Measurements from ENCODE around the gene APPL2.
"Not testable (repeated sequence)": the region's sequence is repeated elsewhere in the genome, so short reads cannot be mapped to it uniquely, and the experiment has no call there.

Gene APPL2

DNA sequence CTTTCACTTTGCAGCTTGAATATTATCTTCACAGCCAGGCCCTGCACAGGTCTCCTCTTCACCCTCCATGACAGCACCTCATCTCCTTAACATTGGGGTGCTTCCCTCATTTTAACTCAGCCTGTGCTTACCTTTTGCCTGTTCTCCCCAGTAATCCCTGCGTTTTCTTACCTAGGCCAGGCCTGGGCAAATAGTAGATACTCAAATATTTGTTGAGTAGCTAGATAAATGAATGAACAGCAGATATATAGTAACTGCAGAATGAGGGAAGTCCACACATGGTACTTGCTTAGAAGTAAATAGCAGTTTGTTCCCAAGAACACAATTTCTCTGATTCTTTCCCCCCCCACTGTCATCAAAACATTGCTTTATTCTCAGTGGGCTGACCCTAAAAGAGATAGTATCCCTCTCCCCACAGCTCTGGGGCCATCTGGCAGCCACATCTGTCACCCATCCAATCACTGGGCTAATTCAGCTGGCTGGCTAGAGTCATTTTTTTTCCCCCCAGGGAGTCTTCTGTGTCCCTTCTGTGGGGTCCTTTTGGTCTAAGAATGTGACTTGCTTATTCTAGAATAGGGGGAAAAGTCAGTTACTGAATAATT is 43.2 kb downstream of the APPL2 start:
- Histone ChIP-seq H3K9ac (ENCODE audit: low read length in 2 of 2) (no peak overlapping the region), H3K4me3 (ENCODE audit: low read length in 2 of 2) (no peak overlapping the region), H3K36me3 (ENCODE audit: control insufficient read depth in 2 of 2, insufficient read depth in 2 of 2, low read length in 2 of 2) (peaks cover 48 to 65% of the 10 kb centered on the region in 2 donors), H3K4me1 (ENCODE audit: control insufficient read depth, insufficient read depth, low read length) (no peaks in the 10 kb centered on the region), H3K9me3 (ENCODE audit: control insufficient read depth in 2 of 2, low read length in 2 of 2) (no peaks in the 10 kb centered on the region), H3K27me3 (ENCODE audit: control insufficient read depth in 1 of 2, insufficient read depth in 2 of 2, low read length in 2 of 2) (no peaks in the 10 kb centered on the region), H3K27ac (ENCODE audit: low read length) (no peak overlapping the region)

DNA sequence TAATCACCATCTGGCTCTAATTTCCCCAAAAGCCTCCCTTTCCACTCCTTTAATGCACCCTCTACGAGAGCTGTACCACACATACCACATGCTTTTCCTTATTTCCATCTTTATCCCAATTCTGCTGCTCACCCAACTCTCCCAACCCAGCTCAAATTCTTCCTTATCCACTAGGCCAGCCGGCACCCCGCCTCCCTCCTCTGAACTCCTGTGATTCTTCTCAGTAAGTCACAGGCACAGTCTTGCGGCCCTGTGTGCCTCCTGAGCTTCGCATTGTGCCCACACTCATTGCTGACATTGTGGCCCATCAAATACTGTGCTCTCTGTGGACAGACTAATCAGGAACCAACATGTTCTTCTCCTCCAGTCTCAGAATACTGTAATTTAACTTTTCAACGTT is 45.4 kb downstream of the APPL2 start:
- Histone ChIP-seq H3K9me3 (ENCODE audit: control insufficient read depth in 2 of 2, low read length in 2 of 2) (no peaks in the 10 kb centered on the region), H3K4me3 (ENCODE audit: low read length in 2 of 2) (no peak overlapping the region), H3K4me1 (ENCODE audit: control insufficient read depth, insufficient read depth, low read length) (no peaks in the 10 kb centered on the region), H3K9ac (ENCODE audit: low read length in 2 of 2) (no peak overlapping the region), H3K27ac (ENCODE audit: low read length) (no peak overlapping the region), H3K36me3 (ENCODE audit: control insufficient read depth in 2 of 2, insufficient read depth in 2 of 2, low read length in 2 of 2) (peaks cover 55 to 59% of the 10 kb centered on the region in 2 donors), H3K27me3 (ENCODE audit: control insufficient read depth in 1 of 2, insufficient read depth in 2 of 2, low read length in 2 of 2) (no peaks in the 10 kb centered on the region)

DNA sequence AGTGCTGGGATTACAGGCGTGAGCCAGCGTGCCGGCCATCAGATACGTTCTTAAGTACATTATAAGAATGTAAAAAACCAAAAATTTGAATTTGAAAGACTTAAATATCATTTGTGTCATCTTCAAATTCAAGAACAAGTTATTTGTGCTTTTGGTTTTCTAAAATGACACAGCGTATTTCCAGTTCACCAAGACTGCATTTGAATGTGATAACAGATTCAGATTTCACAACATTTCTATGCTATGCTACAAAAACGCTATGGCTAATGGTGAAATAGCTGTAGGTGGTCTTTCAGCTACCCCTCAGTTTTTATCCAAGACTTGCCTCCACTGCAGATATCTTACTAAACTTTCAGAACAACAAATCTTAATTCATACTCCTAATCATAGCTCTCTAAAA is 46.7 kb downstream of the APPL2 start:
- H3K36me3 ChIP-seq (ENCODE audit: control insufficient read depth in 2 of 2, insufficient read depth in 2 of 2, low read length in 2 of 2), result peaks cover 48 to 56% of the 10 kb centered on the region in 2 donors

DNA sequence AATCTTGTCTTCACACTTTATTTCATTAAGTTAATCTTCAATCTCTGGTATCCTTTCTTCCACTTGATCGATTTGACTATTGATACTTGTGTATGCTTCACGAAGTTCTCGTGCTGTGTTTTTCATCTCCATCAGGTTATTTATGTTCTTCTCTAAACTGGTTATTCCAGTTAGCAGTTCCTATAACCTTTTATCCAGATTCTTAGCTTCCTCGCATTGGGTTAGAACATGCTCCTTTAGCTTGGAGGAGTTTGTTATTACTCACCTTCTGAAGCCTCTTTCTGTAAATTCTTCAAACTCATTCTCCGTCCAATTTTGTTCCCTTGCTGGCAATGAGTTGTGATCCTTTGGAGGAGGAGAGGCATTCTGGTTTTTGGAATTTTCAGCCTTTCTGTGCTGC is 52.0 kb downstream of the APPL2 start:
- not testable (repeated sequence) for H3K9ac ChIP-seq (ENCODE audit: low read length in 2 of 2); H3K27me3 ChIP-seq (ENCODE audit: control insufficient read depth in 1 of 2, insufficient read depth in 2 of 2, low read length in 2 of 2); H3K9me3 ChIP-seq (ENCODE audit: control insufficient read depth in 2 of 2, low read length in 2 of 2); H3K4me1 ChIP-seq (ENCODE audit: control insufficient read depth, insufficient read depth, low read length); H3K27ac ChIP-seq (ENCODE audit: low read length); H3K4me3 ChIP-seq (ENCODE audit: low read length in 2 of 2)
- H3K36me3 ChIP-seq (ENCODE audit: control insufficient read depth in 2 of 2, insufficient read depth in 2 of 2, low read length in 2 of 2), result peaks cover 14 to 17% of the 10 kb centered on the region in 2 donors

More for the DNA sequence above, 46.7 kb downstream of the APPL2 start:
- no peaks in the 10 kb centered on the region for H3K4me1 ChIP-seq (ENCODE audit: control insufficient read depth, insufficient read depth, low read length)
- no peak overlapping the region for H3K4me3 ChIP-seq (ENCODE audit: low read length in 2 of 2)
- no peaks in the 10 kb centered on the region for H3K9me3 ChIP-seq (ENCODE audit: control insufficient read depth in 2 of 2, low read length in 2 of 2)
- H3K9ac ChIP-seq (ENCODE audit: low read length in 2 of 2), result no peak overlapping the region
- H3K27ac ChIP-seq (ENCODE audit: low read length), result no peak overlapping the region
- H3K27me3 ChIP-seq (ENCODE audit: control insufficient read depth in 1 of 2, insufficient read depth in 2 of 2, low read length in 2 of 2), result no peaks in the 10 kb centered on the region

DNA sequence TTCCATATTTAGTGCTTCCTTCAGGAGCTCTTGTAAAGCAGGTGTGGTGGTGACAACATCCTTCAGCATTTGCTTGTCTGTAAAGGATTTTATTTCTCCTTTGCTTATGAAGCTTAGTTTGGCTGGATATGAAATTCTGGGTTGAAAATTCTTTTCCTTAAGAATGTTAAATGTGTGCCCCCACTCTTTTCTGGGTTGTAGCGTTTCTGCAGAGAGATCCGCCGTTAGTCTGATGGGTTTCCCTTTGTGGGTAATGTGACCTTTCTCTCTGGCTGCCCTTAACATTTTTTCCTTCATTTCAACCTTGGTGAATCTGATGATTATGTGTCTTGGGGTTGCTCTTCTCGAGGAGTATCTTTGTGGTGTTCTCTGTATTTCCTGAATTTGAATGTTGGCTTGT is 52.6 kb downstream of the APPL2 start:
- H3K27ac ChIP-seq (ENCODE audit: low read length); H3K4me1 ChIP-seq (ENCODE audit: control insufficient read depth, insufficient read depth, low read length); H3K4me3 ChIP-seq (ENCODE audit: low read length in 2 of 2); H3K9ac ChIP-seq (ENCODE audit: low read length in 2 of 2); H3K9me3 ChIP-seq (ENCODE audit: control insufficient read depth in 2 of 2, low read length in 2 of 2); H3K27me3 ChIP-seq (ENCODE audit: control insufficient read depth in 1 of 2, insufficient read depth in 2 of 2, low read length in 2 of 2): not testable (repeated sequence)
- peaks cover 14% of the 10 kb centered on the region in 2 donors for H3K36me3 ChIP-seq (ENCODE audit: control insufficient read depth in 2 of 2, insufficient read depth in 2 of 2, low read length in 2 of 2)

DNA sequence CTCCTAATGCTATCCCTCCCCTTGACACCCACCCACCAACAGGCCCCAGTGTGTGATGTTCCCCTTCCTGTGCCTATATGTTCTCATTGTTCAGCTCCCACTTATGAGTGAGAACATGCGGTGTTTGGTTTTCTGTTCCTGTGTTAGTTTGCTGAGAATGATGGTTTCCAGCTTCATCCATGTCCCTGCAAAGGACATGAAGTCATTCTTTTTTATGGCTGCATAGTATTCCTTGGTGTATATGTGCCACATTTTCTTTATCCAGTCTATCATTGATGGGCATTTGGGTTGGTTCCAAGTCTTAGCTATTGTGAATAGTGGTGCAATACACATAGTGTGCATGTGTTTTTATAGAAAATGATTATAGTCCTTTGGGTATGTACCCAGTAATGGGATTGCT is 56.9 kb downstream of the APPL2 start:
- not testable (repeated sequence) for H3K9me3 ChIP-seq (ENCODE audit: control insufficient read depth in 2 of 2, low read length in 2 of 2); H3K27ac ChIP-seq (ENCODE audit: low read length); H3K4me1 ChIP-seq (ENCODE audit: control insufficient read depth, insufficient read depth, low read length); H3K9ac ChIP-seq (ENCODE audit: low read length in 2 of 2); H3K27me3 ChIP-seq (ENCODE audit: control insufficient read depth in 1 of 2, insufficient read depth in 2 of 2, low read length in 2 of 2); H3K4me3 ChIP-seq (ENCODE audit: low read length in 2 of 2)
- peaks cover 8 to 14% of the 10 kb centered on the region in 2 donors for H3K36me3 ChIP-seq (ENCODE audit: control insufficient read depth in 2 of 2, insufficient read depth in 2 of 2, low read length in 2 of 2)

DNA sequence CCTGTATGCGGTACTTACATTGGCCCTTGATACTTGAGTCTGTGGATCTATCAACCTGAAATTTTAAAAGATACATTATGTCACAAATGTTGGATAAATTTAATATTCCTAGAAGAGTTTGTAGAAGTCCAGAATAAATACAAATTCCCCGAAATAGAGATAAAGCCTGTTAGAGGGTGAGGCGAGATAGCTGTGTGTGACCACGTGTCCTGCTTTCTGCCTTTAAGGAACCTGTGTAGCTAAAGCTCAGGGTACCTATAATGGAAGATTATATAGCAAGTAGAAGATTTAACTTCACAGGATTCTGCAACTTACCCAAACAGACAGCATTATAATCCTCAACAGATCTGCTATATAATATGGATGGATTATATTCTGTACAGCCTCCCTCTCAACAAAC is 58.8 kb downstream of the APPL2 start:
- H3K4me3 ChIP-seq (ENCODE audit: low read length in 2 of 2), result no peak overlapping the region
- H3K9me3 ChIP-seq (ENCODE audit: control insufficient read depth in 2 of 2, low read length in 2 of 2), result peaks cover 0 to 3% of the 10 kb centered on the region in 2 donors
- no peaks in the 10 kb centered on the region for H3K4me1 ChIP-seq (ENCODE audit: control insufficient read depth, insufficient read depth, low read length)
- H3K9ac ChIP-seq (ENCODE audit: low read length in 2 of 2), result no peak overlapping the region
- H3K27ac ChIP-seq (ENCODE audit: low read length), result no peak overlapping the region
- H3K36me3 ChIP-seq (ENCODE audit: control insufficient read depth in 2 of 2, insufficient read depth in 2 of 2, low read length in 2 of 2), result peaks cover 14 to 22% of the 10 kb centered on the region in 2 donors
- H3K27me3 ChIP-seq (ENCODE audit: control insufficient read depth in 1 of 2, insufficient read depth in 2 of 2, low read length in 2 of 2), result no peaks in the 10 kb centered on the region

DNA sequence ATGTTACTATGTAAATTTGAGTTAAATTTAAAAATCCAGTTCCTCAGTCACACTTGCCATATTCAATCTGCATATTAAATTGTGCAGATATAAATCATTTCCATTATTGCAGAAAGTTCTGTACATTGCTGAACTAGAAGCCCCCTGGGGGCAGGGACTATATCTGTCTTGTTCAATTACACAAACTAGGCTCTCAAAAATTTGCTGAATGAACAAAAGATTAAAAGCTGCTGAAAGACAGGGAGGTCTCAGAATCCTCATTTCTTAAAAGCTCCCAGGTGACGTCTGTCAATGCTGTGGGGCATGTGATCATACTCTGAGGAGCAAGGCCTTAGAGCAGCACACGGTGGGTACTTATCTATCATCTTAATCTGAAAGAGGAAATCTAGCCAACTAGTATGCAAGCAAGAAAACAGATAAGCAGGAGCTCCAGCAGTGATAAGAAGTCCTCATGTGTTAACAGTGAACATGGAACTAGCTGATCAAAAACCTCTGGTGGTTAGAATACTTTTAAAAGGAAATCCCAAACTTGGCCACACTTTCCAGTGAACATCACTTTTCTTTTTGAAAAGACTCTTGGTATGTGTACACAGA is 60.5 kb downstream of the APPL2 start:
- Histone ChIP-seq H3K4me3 (ENCODE audit: low read length in 2 of 2) (no peak overlapping the region), H3K27me3 (ENCODE audit: control insufficient read depth in 1 of 2, insufficient read depth in 2 of 2, low read length in 2 of 2) (no peaks in the 10 kb centered on the region), H3K9me3 (ENCODE audit: control insufficient read depth in 2 of 2, low read length in 2 of 2) (peaks cover 0 to 3% of the 10 kb centered on the region in 2 donors), H3K4me1 (ENCODE audit: control insufficient read depth, insufficient read depth, low read length) (no peaks in the 10 kb centered on the region), H3K27ac (ENCODE audit: low read length) (no peak overlapping the region), H3K36me3 (ENCODE audit: control insufficient read depth in 2 of 2, insufficient read depth in 2 of 2, low read length in 2 of 2) (peaks cover 14 to 22% of the 10 kb centered on the region in 2 donors), H3K9ac (ENCODE audit: low read length in 2 of 2) (no peak overlapping the region)

DNA sequence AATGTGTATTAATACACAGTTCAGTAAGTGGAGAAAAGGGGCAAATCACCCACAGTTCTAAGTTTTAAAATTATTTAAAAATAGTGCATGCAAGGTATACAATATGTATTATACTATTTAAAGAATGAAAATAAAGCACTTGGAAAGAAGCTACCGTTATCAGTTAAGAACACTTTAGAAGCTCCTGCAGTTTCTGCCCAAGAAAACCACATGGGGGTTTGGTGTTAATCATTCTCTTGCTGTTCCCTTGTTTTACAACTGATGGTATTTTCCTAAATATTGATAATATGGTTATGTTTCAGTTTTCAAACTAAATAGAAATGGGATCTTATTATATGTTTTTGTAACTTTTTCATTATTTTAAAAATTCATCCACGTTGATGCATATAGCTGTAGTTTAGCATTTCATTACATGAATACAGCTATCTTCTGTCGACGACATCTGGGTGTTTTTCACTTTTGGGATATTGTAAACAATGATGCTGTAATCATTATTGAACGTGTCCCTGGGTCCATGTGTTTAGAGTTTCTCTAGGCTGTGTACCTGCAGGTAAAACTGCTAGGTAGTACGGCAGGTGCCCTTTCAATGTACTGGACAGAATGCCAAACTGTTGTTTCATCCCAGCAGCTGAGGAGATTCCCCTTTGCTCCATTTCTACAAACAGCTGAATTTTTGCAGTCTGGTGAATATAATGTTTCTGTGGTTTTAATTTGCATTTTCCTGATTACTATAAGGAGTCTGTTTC is 64.1 kb downstream of the APPL2 start:
- H3K9ac ChIP-seq (ENCODE audit: low read length in 2 of 2), result no peak overlapping the region

DNA sequence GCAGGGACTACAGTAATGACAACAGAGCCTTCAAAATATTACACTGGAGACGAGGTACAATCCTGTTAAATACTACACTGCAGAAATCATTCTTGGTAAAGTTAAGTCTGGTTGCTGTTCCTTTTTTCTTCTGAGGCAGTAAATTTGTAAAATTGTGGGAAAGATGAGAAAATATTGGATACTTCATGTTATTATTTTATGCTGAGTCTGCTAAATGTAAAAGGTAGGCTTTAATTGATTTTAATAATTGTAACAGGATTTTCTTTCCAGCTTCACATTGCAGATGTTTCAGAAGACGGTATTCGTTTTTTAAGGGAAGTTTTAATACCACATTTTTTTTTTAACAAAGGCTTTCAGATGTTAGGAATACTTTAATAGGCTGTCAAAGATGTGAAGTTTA is 65.8 kb downstream of the APPL2 start:
- Histone ChIP-seq H3K9ac (ENCODE audit: low read length in 2 of 2) (no peak overlapping the region), H3K36me3 (ENCODE audit: control insufficient read depth in 2 of 2, insufficient read depth in 2 of 2, low read length in 2 of 2) (peaks cover 19 to 24% of the 10 kb centered on the region in 2 donors), H3K4me3 (ENCODE audit: low read length in 2 of 2) (no peak overlapping the region), H3K27ac (ENCODE audit: low read length) (no peak overlapping the region), H3K27me3 (ENCODE audit: control insufficient read depth in 1 of 2, insufficient read depth in 2 of 2, low read length in 2 of 2) (no peaks in the 10 kb centered on the region), H3K9me3 (ENCODE audit: control insufficient read depth in 2 of 2, low read length in 2 of 2) (no peaks in the 10 kb centered on the region), H3K4me1 (ENCODE audit: control insufficient read depth, insufficient read depth, low read length) (no peaks in the 10 kb centered on the region)

More for the DNA sequence above, 64.1 kb downstream of the APPL2 start:
- H3K27me3 ChIP-seq (ENCODE audit: control insufficient read depth in 1 of 2, insufficient read depth in 2 of 2, low read length in 2 of 2), result no peaks in the 10 kb centered on the region
- H3K9me3 ChIP-seq (ENCODE audit: control insufficient read depth in 2 of 2, low read length in 2 of 2), result no peaks in the 10 kb centered on the region
- H3K4me3 ChIP-seq (ENCODE audit: low read length in 2 of 2), result no peak overlapping the region
- H3K36me3 ChIP-seq (ENCODE audit: control insufficient read depth in 2 of 2, insufficient read depth in 2 of 2, low read length in 2 of 2), result peaks cover 17 to 25% of the 10 kb centered on the region in 2 donors
- no peak overlapping the region for H3K27ac ChIP-seq (ENCODE audit: low read length)
- no peaks in the 10 kb centered on the region for H3K4me1 ChIP-seq (ENCODE audit: control insufficient read depth, insufficient read depth, low read length)

DNA sequence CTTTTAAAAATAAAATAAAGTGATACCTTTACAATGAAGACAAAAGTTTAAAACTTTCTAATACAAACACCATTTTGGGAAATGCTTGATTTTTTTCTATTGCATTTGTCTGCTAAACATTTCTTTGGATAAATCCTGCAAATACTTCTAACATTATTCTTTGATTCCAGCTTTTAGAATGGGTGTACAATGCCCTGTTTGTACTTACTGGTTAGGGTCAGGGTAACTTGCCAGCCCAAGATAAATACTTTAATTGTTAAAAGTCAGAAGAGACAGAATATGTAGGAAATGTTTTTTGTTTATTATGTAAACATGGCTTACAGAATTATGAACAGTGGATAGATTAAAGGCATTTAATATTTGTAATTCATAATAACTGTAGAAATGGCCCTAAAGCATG is 68.0 kb downstream of the APPL2 start:
- Histone ChIP-seq H3K9me3 (ENCODE audit: control insufficient read depth in 2 of 2, low read length in 2 of 2) (no peaks in the 10 kb centered on the region), H3K4me1 (ENCODE audit: control insufficient read depth, insufficient read depth, low read length) (no peaks in the 10 kb centered on the region), H3K9ac (ENCODE audit: low read length in 2 of 2) (no peak overlapping the region), H3K27me3 (ENCODE audit: control insufficient read depth in 1 of 2, insufficient read depth in 2 of 2, low read length in 2 of 2) (no peaks in the 10 kb centered on the region), H3K36me3 (ENCODE audit: control insufficient read depth in 2 of 2, insufficient read depth in 2 of 2, low read length in 2 of 2) (peaks cover 21 to 27% of the 10 kb centered on the region in 2 donors), H3K4me3 (ENCODE audit: low read length in 2 of 2) (no peak overlapping the region), H3K27ac (ENCODE audit: low read length) (no peak overlapping the region)
